ENCODE results near the gene LTBP2.

The LTBP2 gene

GRCh38 chr14:74551001-74551400 lies 61.0 kb downstream of the LTBP2 start:
- POLR2A ChIA-PET: no interaction called here

GRCh38 chr14:74550071-74550470 lies 62.0 kb downstream of the LTBP2 start:
- POLR2A ChIA-PET: no interaction called here
- no peak for TF ChIP-seq MYNN (tag by site-specific recombination; IDR thresholded peaks at IDR 0.05; ENCODE audit: borderline replicate concordance)
- TF ChIP-seq ZNF555 (tag by site-specific recombination; conservative IDR thresholded peaks at IDR 0.05): no peak
- no peak for TF ChIP-seq ZBTB44 (tag by site-specific recombination; IDR thresholded peaks at IDR 0.05)
- TF ChIP-seq ZIC2 (tag by site-specific recombination; IDR thresholded peaks at IDR 0.05): no peak
- TF ChIP-seq ZBTB10 (tag by site-specific recombination; IDR thresholded peaks at IDR 0.05): no peak
- no peak for TF ChIP-seq ZSCAN23 (tag by site-specific recombination; IDR thresholded peaks at IDR 0.05)
- no peak for TF ChIP-seq ZFHX2 (tag by site-specific recombination; conservative IDR thresholded peaks at IDR 0.05)
- no peak for TF ChIP-seq ZNF449 (tag by site-specific recombination; IDR thresholded peaks at IDR 0.05)
- no peak for TF ChIP-seq ZNF701 (tag by site-specific recombination; IDR thresholded peaks at IDR 0.05)
- TF ChIP-seq ZNF510 (tag by site-specific recombination; IDR thresholded peaks at IDR 0.05; ENCODE audit: insufficient replicate concordance): no peak
- TF ChIP-seq SETDB1 (IDR thresholded peaks at IDR 0.05; ENCODE audit: insufficient read length, low read length): no peak
- no peak for TF ChIP-seq ZNF776 (tag by site-specific recombination; IDR thresholded peaks at IDR 0.05; ENCODE audit: borderline replicate concordance)
- no peak for TF ChIP-seq ZNF558 (tag by site-specific recombination; IDR thresholded peaks at IDR 0.05)
- no peak for TF ChIP-seq ZNF138 (tag by site-specific recombination; IDR thresholded peaks at IDR 0.05; ENCODE audit: borderline replicate concordance)
- TF ChIP-seq SCRT1 (tag by site-specific recombination; IDR thresholded peaks at IDR 0.05; ENCODE audit: borderline replicate concordance): no peak
- TF ChIP-seq ZNF175 (tag by site-specific recombination; IDR thresholded peaks at IDR 0.05): no peak
- TF ChIP-seq ZNF324 (tag by site-specific recombination; IDR thresholded peaks at IDR 0.05): no peak
- TF ChIP-seq ZNF792 (tag by site-specific recombination; IDR thresholded peaks at IDR 0.05): no peak
- TF ChIP-seq ZNF274 (IDR thresholded peaks at IDR 0.05; ENCODE audit: low read length): no peak
- no peak for TF ChIP-seq ZNF274 (tag by site-specific recombination; IDR thresholded peaks at IDR 0.05; ENCODE audit: borderline replicate concordance)
- Histone ChIP-seq H3K9me3 (ENCODE audit: control insufficient read depth, insufficient read depth, low read depth, low read length) (no peaks in the 10 kb centered on the region), H3K36me3 (ENCODE audit: control insufficient read depth in 2 of 2, insufficient read depth in 1 of 2, low read length in 2 of 2) (no peaks in the 10 kb centered on the region), H3K4me3 (ENCODE audit: low read depth, low read length) (no peak overlapping the region), H3K27ac (ENCODE audit: extremely low read depth, low read depth, low read length) (no peak overlapping the region), H3K4me1 (ENCODE audit: control insufficient read depth, insufficient read depth, low read length) (no peaks in the 10 kb centered on the region)
- CTCF ChIA-PET: interaction anchor here (0.9 kb wide), 1 partner anchor 8 kb away, joined by 3 read pairs; no protein-coding TSS in a partner anchor

More at GRCh38 chr14:74551001-74551400, 61.0 kb downstream of the LTBP2 start:
- no peak overlapping the region for H3K27ac ChIP-seq (ENCODE audit: extremely low read depth, low read depth, low read length)
- no peaks in the 10 kb centered on the region for H3K9me3 ChIP-seq (ENCODE audit: control insufficient read depth, insufficient read depth, low read depth, low read length)
- no peaks in the 10 kb centered on the region for H3K4me1 ChIP-seq (ENCODE audit: control insufficient read depth, insufficient read depth, low read length)
- H3K4me3 ChIP-seq (ENCODE audit: low read depth, low read length): no peak overlapping the region
- no peak for TF ChIP-seq OVOL3 (tag by site-specific recombination; IDR thresholded peaks at IDR 0.05)
- TF ChIP-seq ZNF366 (tag by site-specific recombination; conservative IDR thresholded peaks at IDR 0.05): no peak
- CTCF ChIA-PET: no interaction called here
- no peaks in the 10 kb centered on the region for H3K36me3 ChIP-seq (ENCODE audit: control insufficient read depth in 2 of 2, insufficient read depth in 1 of 2, low read length in 2 of 2)
